ENCODE results near the gene MTHFD2L.

Gene MTHFD2L

DNA sequence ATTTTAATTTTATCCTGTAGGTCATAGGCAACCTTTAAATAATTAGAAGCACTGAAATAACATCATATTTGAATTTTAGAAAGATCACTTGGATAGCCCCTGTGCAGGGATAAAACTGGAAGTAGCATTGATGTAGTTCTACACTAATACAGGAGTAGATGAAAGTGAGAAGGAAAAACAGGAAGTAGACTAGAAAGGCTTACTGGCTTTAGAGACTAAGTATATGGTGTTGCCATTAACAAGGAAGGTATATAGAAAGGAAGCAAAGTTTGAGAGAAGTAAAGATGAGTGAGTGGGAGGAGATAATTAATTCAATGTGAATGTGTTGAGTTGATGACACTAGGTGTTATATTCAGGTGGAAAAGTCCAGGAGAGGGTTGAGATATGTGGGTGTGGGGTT is 77.2 kb downstream of the MTHFD2L start:
- Histone ChIP-seq H3K9ac (ENCODE audit: low read length) (no peak overlapping the region), H3K79me2 (ENCODE audit: insufficient read depth, low read length) (no peaks in the 10 kb centered on the region), H3F3A (ENCODE audit: insufficient read depth, low read length) (no peaks in the 10 kb centered on the region), H3K4me1 (ENCODE audit: insufficient read depth, low read length, severe bottlenecking) (no peaks in the 10 kb centered on the region), H3K27me3 (ENCODE audit: insufficient read depth, low read length) (no peaks in the 10 kb centered on the region), H4K20me1 (ENCODE audit: insufficient read depth, low read length) (no peaks in the 10 kb centered on the region), H3K27ac (ENCODE audit: low read depth, low read length, poor library complexity, severe bottlenecking) (no peak overlapping the region), H3K9me2 (ENCODE audit: low read depth, low read length) (no peaks in the 10 kb centered on the region), H2AFZ (ENCODE audit: low read length) (no peak overlapping the region), H3K4me3 (ENCODE audit: low read depth, low read length, poor library complexity, severe bottlenecking) (no peak overlapping the region), H3K4me2 (ENCODE audit: low read length) (no peak overlapping the region), H3K36me3 (ENCODE audit: insufficient read depth, low read length) (no peaks in the 10 kb centered on the region), H3K9me3 (ENCODE audit: low read length) (no peaks in the 10 kb centered on the region)
- TF ChIP-seq EZH2 (IDR thresholded peaks at IDR 0.05; ENCODE audit: borderline replicate concordance, low read length): no peak
- TF ChIP-seq, protein P1, sequence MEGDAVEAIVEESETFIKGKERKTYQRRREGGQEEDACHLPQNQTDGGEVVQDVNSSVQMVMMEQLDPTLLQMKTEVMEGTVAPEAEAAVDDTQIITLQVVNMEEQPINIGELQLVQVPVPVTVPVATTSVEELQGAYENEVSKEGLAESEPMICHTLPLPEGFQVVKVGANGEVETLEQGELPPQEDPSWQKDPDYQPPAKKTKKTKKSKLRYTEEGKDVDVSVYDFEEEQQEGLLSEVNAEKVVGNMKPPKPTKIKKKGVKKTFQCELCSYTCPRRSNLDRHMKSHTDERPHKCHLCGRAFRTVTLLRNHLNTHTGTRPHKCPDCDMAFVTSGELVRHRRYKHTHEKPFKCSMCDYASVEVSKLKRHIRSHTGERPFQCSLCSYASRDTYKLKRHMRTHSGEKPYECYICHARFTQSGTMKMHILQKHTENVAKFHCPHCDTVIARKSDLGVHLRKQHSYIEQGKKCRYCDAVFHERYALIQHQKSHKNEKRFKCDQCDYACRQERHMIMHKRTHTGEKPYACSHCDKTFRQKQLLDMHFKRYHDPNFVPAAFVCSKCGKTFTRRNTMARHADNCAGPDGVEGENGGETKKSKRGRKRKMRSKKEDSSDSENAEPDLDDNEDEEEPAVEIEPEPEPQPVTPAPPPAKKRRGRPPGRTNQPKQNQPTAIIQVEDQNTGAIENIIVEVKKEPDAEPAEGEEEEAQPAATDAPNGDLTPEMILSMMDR (IDR thresholded peaks at IDR 0.05; ENCODE audit: low read length): no peak

DNA sequence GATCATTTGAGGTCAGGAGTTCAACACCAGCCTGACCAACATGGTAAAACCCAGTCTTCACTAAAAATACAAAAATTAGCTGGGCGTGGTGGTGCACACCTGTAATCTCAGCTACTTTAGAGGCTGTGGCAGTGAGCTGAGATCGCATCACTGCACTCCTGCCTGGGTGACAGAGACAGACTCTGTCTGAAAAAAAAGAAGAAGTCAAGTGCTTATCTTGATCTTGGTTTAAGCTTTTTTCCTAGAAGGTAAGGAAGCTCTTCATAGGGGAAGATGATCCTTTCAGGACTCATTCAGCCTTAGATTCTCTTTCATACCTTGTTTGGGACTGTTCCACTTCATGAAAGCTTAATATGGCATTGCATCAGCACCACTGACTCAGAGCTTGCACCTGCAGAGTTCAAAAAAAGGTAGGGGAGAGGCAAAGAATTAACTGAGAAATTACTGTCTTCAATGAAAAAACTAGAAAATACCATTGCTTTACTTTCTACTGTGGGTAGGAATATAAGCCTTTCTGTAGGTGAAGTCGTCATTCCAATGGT is 79.6 kb downstream of the MTHFD2L start:
- no peaks in the 10 kb centered on the region for H3K79me2 ChIP-seq (ENCODE audit: insufficient read depth, low read length)
- no peak overlapping the region for H3K4me2 ChIP-seq (ENCODE audit: low read length)
- H3K9ac ChIP-seq (ENCODE audit: low read length): no peak overlapping the region

DNA sequence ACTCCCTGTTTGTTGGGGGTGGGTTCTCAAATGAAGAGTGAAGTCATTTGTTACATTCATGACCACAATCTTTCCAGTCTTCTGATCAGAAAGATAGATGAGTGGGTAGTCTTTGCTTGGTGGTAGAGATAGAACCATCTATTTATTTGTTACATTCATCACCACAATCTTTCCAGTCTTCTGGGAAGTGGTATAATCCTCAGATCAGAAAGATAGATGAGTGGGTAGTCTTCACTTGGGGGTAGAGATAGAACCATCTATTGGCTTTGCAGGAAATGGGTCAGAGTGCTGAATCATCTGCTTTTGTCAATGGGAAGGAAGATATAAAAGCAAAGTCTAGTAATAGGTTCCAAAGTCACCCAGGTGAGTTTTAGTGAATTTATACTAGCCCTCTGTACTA is 86.1 kb downstream of the MTHFD2L start:
- H3K4me1 ChIP-seq (ENCODE audit: insufficient read depth, low read length, severe bottlenecking): no peaks in the 10 kb centered on the region
- H3F3A ChIP-seq (ENCODE audit: insufficient read depth, low read length): no peaks in the 10 kb centered on the region
- no peaks in the 10 kb centered on the region for H3K79me2 ChIP-seq (ENCODE audit: insufficient read depth, low read length)
- no peaks in the 10 kb centered on the region for H3K9me3 ChIP-seq (ENCODE audit: low read length)
- H4K20me1 ChIP-seq (ENCODE audit: insufficient read depth, low read length): no peaks in the 10 kb centered on the region
- TF ChIP-seq, protein P1 (IDR thresholded peaks at IDR 0.05; ENCODE audit: low read length): no peak
- no peak for TF ChIP-seq EZH2 (IDR thresholded peaks at IDR 0.05; ENCODE audit: borderline replicate concordance, low read length)
- H3K4me2 ChIP-seq (ENCODE audit: low read length): no peak overlapping the region
- no peak overlapping the region for H2AFZ ChIP-seq (ENCODE audit: low read length)
- no peak overlapping the region for H3K4me3 ChIP-seq (ENCODE audit: low read depth, low read length, poor library complexity, severe bottlenecking)
- no peaks in the 10 kb centered on the region; the same call in 1 of the 2 replicates for H3K9me2 ChIP-seq (ENCODE audit: low read depth, low read length)
- H3K27ac ChIP-seq (ENCODE audit: low read depth, low read length, poor library complexity, severe bottlenecking): no peak overlapping the region
- H3K36me3 ChIP-seq (ENCODE audit: insufficient read depth, low read length): no peaks in the 10 kb centered on the region
- no peaks in the 10 kb centered on the region for H3K27me3 ChIP-seq (ENCODE audit: insufficient read depth, low read length)
- H3K9ac ChIP-seq (ENCODE audit: low read length): no peak overlapping the region

More for the DNA sequence above, 79.6 kb downstream of the MTHFD2L start:
- no peaks in the 10 kb centered on the region for H3K9me2 ChIP-seq (ENCODE audit: low read depth, low read length)
- no peak for TF ChIP-seq EZH2 (IDR thresholded peaks at IDR 0.05; ENCODE audit: borderline replicate concordance, low read length)
- TF ChIP-seq, protein P1 (IDR thresholded peaks at IDR 0.05; ENCODE audit: low read length): no peak
- H3F3A ChIP-seq (ENCODE audit: insufficient read depth, low read length): no peaks in the 10 kb centered on the region
- no peak overlapping the region for H3K27ac ChIP-seq (ENCODE audit: low read depth, low read length, poor library complexity, severe bottlenecking)
- no peaks in the 10 kb centered on the region for H4K20me1 ChIP-seq (ENCODE audit: insufficient read depth, low read length)
- H3K36me3 ChIP-seq (ENCODE audit: insufficient read depth, low read length): no peaks in the 10 kb centered on the region
- no peak overlapping the region for H3K4me3 ChIP-seq (ENCODE audit: low read depth, low read length, poor library complexity, severe bottlenecking)
- H3K27me3 ChIP-seq (ENCODE audit: insufficient read depth, low read length): no peaks in the 10 kb centered on the region
- H3K4me1 ChIP-seq (ENCODE audit: insufficient read depth, low read length, severe bottlenecking): no peaks in the 10 kb centered on the region
- H3K9me3 ChIP-seq (ENCODE audit: low read length): no peaks in the 10 kb centered on the region
- H2AFZ ChIP-seq (ENCODE audit: low read length): no peak overlapping the region

All from OCI-LY1 (cell line).